NCI-H1436 (cell line): ENCODE measurements around the gene CNTNAP2.

Experiments used
- DNase-seq: peaks from one replicate; lab custom pipeline; 2025; lab: John Stamatoyannopoulos, UW

CNTNAP2 gene

GRCh38 chr7:146290746-146291145, 174.1 kb downstream of the CNTNAP2 start:
- no peak for DNase-seq

DNA sequence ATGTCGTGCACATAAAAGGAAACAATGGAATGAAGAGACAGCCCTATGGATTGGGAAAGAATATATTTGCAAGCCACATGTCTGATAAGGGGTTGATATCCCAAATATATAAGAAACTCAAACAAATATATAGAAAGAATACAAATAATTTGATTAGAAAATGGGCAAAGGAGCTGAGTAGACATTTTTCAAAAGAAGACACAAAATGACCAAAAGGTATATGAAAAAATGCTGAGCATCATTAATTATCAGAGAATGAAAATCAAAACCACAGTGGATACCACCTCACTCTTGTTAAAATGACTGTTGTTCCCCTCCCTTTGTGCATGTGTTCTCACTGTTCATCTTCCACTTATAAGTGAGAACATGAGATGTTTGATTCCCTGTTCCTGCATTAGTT, 175.3 kb downstream of the CNTNAP2 start:
- no peak for DNase-seq

DNA sequence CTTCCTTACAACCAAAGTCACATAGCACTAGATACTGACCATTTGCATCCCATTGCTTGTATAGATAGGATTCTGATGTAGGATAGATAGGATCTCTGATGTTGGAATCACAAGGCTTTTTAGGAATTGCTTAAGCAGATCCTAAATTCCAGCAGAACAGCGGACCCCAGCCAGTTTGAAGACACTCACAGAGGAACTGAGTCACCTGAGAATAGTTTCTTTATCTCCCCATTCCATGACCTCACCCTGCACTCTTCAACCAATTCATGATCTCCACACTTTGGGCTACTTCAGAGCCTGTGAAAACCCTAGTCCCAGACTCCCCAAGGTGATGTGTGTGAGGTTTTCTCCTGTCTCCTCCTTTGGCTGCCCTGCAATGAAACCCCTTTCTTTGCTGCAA, 179.4 kb downstream of the CNTNAP2 start:
- no peak for DNase-seq

DNA sequence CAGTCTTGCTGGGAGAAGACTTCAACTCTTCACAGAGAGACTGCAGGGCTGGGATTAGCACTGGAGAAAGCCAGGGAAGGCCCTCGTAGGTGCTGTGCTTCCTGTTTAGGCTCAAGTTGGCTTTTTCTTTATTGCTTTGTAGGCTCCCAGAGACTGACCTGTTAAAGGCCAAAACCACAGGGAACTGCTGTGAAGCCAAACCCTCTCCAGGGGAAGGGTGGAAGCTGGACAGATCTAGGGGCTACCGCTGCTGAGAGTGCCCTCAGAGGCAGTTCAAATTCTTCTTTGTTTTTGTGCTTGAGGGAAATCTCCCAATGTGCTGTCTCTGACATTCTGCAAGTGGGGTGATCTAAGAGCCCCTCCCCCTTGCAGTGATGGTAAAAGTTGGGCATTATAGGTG, 198.4 kb downstream of the CNTNAP2 start:
- DNase-seq, result no peak

- no peak for DNase-seq
Measured at GRCh38 chr7:146319629-146320028, 203.0 kb downstream of the CNTNAP2 start.

DNA sequence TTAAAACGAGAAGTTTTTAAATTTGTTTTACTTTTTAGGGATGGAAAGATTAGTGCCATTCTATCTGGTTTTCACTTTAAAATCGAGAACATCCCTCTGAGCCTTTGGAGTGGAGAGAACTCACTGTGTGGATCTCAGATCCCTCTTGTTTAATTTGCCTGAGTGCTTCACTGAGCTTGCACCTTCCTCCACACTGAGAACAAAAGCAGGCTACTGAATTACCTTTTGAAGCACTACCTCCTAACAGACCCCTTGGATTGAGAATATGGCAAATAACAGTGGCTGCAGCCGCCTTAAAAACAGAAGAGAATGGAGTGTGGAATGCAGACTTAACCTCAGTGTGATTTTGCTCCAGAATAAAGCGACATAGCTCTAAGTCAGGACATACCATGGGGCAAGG, 204.7 kb downstream of the CNTNAP2 start:
- peak; percentile 27 for DNase-seq

DNA sequence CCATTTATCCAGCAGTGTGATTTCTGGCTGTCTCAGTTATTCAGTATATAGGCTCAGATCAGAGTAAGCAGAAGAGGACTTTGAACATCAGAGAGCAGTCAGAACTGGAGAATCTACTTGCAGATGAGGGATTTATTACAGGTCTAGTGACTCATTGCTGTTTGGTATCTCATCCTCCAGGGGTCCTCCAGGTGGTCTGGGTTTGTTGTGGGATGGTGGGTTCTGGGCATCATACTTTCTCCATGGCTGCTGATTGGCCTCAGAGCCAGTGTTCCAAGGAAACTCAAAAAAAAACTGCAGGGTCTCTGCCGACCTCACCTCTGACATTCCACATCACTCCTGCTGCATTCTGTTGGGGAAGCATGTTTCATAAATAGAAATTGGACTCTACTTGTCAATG, 214.8 kb downstream of the CNTNAP2 start:
- DNase-seq, result no peak

DNA sequence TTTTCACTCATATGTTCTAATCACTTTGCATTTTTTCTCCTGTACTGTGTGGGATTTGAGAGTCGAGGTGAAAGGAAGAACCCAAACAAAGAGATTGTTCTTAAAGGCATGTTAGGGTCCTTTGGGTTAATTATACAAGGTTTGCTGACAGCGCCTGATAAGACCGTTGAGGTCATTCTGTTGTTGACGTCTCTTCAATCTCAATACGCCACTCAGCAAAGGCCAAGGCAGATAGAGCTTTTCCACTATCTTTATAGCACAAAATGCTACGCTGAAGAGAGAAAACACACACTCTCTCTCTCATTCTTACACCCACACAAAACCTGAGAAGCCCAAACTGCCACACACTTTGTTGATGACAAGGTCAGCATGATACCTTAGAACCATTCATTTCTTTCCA, 228.7 kb downstream of the CNTNAP2 start:
- no peak for DNase-seq

- no peak for DNase-seq
Measured at GRCh38 chr7:146346096-146346495, 229.5 kb downstream of the CNTNAP2 start.

DNA sequence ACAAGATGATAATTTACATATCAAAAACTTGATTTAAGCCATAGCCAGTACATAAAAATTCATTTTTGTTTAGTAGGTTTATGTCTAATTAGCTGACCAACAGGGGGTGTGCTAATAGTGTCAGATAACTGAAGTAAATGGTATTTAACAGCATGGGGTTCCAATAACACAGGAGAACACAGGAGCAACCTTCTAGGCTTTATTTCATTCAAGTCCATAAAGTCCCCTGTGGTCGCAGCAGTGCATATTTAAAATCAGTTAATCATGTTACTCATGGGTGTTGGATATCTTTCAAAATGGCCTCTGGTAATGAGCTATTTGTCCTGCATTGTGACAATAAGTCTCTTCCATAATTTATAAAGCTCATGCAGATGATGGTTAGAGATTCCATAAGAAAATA, 238.6 kb downstream of the CNTNAP2 start:
- no peak for DNase-seq

DNA sequence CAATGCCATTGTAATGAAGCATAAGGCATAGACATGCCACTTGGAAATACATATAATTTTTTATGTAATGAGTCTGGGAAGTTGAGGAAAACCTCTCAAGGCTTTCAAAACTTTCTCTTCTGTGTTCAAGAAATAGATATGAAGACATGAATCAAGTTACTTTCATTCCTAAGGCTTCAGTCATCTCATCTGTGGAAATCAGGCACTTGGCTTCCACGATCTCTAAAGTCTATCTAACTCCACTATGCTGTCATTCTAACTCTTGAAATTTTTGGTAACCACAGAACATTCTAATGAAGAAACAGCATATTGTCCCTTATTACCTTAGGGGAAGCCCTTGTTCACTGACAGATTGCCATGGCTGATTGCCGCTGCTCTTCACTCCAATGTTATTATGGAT, 242.6 kb downstream of the CNTNAP2 start:
- DNase-seq, result no peak

DNA sequence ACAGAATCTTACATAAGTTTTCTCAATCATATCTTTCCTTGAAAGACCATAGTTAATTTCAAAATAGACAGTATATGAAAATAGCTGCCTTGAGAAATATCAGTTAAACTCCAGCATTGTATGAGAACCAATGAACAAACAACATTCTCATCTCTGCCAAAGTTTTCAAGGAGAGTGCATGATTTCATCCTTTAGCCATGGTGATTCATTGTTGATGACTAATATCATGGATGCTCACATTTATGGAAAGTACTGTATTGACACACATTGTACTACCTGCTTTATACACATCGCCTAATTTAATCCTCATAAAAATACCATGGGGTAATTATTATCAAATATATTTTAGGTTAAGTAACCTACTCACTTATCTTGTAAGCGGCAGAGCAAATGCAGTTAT, 250.3 kb downstream of the CNTNAP2 start:
- DNase-seq, result no peak

- no peak for DNase-seq
Measured at GRCh38 chr7:146370171-146370570, 253.6 kb downstream of the CNTNAP2 start.

DNA sequence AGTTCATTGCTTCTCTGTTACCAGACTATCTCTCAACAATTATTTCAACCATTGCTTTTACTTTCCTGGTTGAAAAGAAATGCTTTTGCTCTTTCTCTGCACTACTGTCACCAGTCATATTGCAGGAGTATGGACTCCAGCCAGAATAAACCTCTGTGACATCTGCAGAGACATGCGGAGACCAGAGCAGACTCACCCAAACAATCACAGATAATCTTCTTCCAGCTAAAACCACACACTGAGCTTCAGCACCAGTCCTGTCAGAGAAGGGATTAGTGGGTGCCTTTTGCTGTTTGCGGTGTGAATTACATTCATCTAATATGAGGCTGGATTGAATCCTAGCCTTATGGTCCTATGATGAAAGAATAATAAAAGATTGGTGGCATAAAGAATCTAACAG, 258.6 kb downstream of the CNTNAP2 start:
- DNase-seq, result no peak

GRCh38 chr7:146378196-146378595, 261.6 kb downstream of the CNTNAP2 start:
- no peak for DNase-seq

DNA sequence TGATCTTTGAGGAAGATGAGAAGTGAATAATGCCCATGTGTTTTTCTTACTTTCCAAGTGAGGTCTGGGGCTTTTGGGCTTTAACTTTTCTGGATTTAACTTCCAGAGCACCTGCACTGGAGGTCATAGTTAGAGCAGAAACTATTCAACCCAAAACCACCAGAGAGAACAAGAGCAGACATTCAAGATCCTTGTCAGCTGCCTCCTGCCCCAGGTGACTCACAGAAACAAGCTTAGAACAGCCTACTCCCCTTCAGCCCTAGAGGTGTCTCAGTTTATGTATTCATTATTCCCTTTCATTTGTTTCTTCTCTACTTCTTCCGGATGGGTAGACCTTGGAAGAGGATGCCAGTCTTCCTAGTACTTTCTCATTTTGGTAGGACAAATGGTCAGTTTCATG, 270.5 kb downstream of the CNTNAP2 start:
- no peak for DNase-seq

DNA sequence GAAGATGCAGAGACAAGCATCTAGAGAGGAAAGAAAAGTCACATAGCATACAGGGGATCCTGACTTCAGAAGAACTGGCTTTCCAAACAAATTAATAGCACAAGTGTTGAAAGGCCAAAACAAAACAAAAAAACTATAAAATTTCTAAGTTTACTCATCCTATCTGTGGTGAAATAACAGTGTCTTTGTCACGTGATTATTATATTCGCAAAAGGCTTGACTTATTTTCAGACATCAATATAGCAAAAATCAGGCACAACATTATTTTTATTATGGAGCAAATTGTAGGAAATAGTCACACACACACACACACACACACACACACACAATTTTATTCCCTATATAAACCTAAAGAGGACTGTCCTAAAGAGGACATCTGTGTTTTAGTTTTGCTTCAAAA, 272.3 kb downstream of the CNTNAP2 start:
- no peak for DNase-seq

GRCh38 chr7:146393346-146393745, 276.7 kb downstream of the CNTNAP2 start:
- DNase-seq, result no peak

DNA sequence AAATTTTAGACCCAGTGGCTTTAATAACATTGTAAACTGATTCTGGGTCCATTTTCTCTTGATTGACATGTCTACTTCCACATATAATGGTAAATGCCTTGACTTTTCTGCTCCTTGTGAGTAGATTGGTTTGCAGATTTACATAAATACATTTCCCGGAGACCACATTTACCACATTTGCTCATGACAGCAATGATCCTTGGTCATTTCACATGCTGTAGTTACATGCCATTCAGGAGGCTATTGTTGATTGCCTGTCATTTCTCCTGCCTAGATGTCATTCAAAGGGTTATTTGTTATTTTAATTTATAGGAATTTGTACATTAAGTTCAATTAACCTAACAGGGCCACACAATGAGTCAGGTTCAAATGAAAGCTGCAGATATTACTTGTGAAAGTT, 280.5 kb downstream of the CNTNAP2 start:
- DNase-seq, result no peak

DNA sequence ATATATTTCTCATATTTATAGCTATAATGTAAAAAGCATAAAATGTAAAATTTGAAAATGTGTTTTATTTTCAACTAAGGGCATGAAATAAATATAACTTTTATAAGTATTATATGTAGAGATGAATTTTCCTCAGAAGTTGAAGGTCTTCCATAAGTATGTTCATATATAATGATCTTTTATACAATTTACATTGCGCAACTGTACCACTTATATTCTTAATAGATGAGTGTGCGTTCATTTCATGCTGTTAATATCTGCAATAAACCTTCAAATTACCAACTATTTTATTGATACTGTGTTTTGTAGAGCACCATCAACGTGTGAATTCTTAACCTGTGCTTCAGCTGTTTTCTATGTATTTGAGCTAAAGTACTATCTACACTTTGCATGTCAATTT, 285.3 kb downstream of the CNTNAP2 start:
- no peak for DNase-seq

DNA sequence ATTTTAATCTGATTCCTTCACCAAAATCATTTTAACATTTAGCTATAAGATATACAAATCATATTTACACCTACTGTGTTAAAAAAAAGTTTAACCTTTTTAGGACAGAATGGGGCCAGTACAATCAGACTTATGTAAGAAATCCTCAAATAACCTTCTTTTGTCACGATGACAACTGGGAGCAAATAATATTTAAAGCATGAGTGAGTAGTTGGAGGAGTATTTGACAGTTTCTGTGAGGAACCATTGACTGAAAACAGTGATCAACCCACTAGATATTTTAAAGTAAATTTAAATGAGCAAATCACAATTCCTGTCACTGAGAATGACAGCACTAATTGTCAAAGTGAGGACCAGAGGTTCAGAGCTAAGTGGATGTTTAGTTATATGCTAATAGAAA, 289.1 kb downstream of the CNTNAP2 start:
- no peak for DNase-seq

- DNase-seq, result no peak
Measured at GRCh38 chr7:146411975-146412374, 295.4 kb downstream of the CNTNAP2 start.

GRCh38 chr7:146412781-146413180, 296.2 kb downstream of the CNTNAP2 start:
- no peak for DNase-seq

GRCh38 chr7:146414373-146414772, 297.8 kb downstream of the CNTNAP2 start:
- no peak for DNase-seq

GRCh38 chr7:146414937-146415336, 298.3 kb downstream of the CNTNAP2 start:
- DNase-seq, result no peak
